Ovary (tissue), 3 donors: ENCODE data around the gene RPL19.

ENCODE experiments used
- CTCF ChIP-seq, 3 donors: fragments of 450-650 bp in 2 of 3; fragments of 200-600 bp in 1 of 3; IDR thresholded peaks; one replicate each; pipeline versions ENCODE4 v1.5.1 to v1.8.0; 2016 to 2022; ENCODE audit warnings: antibody characterized with exemption in 3 of 3, mild to moderate bottlenecking in 1 of 3
- EP300 ChIP-seq: sonication (generic); formaldehyde crosslinking; IDR thresholded peaks from one replicate; pipeline ENCODE4 v1.6.1; 2017; ENCODE audit warnings: antibody characterized with exemption
- donor health status: DM: no; HTN: no; CAD: no.

- no peak for TF ChIP-seq CTCF (IDR thresholded peaks at IDR 0.05)
- no peak for TF ChIP-seq EP300
These were observed 24.1 kb downstream of the RPL19 start for GRCh38 chr17:39223907-39224777.
